ENCODE data around the gene PDE4B.
"Not testable (repeated sequence)": the region's sequence is repeated elsewhere in the genome, so short reads cannot be mapped to it uniquely, and the experiment has no call there.

Gene PDE4B

GRCh38 chr1:66055092-66055491 lies 262.4 kb downstream of the PDE4B start:
- DNase-seq (ENCODE audit: low read depth): no peak

DNA sequence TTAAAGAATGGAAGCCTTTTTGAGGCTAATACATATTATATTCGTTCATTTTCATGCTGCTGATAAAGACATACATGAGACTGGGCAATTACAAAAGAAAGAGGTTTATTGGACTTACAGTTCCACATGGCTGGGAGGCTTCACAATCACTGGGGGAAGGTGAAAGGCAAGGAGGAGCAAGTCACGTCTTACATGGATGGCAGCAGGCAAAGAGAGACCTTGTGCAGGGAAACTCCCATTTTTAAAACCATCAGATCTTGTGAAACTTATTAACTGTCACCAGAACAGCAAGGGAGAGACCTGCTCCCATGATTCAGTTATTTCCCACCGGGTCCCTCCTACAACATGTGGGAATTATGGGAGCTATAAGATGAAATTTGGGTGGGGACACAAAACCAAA lies 264.8 kb downstream of the PDE4B start:
- not testable (repeated sequence) for DNase-seq (ENCODE audit: low read depth)

- DNase-seq (ENCODE audit: low read depth): no peak
Observed at GRCh38 chr1:66058558-66058957, 265.9 kb downstream of the PDE4B start.

- not testable (repeated sequence) for DNase-seq (ENCODE audit: low read depth)
Observed at GRCh38 chr1:66067219-66067618, 274.5 kb downstream of the PDE4B start.

DNA sequence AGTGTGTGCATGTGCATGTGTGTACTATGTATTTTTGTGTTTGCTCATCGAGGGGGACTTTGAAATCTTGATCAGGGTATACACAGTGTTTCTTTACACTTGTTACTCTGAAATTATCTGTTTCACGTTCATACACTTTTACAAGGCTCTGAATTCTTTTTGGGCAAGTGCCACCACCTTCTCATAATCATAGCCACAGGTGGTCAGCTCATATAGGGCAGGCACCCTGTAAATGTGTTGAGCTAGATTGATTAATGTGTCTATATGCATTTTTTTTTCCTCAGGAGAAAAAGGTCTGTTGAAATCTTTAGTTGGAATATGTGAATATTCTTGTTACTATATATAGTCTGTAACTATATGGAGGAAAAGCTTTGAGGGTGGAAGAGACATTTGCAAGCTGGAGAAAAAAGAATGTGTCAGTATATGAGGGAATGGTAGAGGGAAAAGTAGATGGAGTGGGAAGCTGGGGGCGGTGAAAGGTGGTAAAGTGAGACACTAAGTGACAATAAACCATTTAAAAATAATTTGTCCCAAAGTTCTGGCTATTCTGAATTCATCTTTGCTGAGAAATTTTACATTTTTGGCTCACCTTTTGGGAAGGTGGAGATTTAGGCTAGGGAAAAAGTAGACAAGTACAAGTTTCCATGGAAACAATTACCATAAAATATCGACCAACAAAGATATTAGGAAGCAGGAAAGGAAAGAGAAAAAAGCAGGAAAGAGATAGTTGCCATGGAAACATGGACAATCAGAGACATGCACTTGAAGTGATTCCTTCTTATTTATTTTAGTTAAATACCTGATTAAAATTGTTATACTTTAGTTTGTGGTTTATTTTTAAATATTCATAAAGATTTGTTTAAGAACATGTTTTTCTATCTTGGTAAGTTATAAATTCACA lies 277.5 kb downstream of the PDE4B start:
- DNase-seq (ENCODE audit: low read depth): no peak

- DNase-seq (ENCODE audit: low read depth): no peak
Observed at GRCh38 chr1:66073388-66073787, 280.7 kb downstream of the PDE4B start.

DNA sequence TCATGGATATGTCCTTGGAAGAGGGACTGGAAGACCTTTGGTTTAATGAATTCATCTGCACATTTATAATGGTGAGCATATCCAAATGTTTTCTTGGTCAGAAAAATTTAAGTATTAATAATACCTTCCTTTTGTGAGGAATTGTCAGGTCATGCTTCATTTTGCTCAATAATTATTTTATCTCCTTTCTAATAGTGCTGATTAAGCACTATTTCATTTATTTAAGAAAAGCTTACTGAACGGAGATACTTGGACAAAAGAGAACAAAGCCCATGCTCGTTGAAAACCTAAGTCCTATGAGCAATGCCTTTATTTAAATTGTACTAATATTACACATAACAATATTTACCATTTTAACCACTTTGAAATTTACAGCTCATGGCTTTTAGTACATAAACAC lies 281.5 kb downstream of the PDE4B start:
- no peak for DNase-seq (ENCODE audit: low read depth)

- DNase-seq (ENCODE audit: low read depth): no peak
Observed at GRCh38 chr1:66078412-66078811, 285.7 kb downstream of the PDE4B start.

GRCh38 chr1:66083003-66083402 lies 290.3 kb downstream of the PDE4B start:
- no peak for DNase-seq (ENCODE audit: low read depth)

DNA sequence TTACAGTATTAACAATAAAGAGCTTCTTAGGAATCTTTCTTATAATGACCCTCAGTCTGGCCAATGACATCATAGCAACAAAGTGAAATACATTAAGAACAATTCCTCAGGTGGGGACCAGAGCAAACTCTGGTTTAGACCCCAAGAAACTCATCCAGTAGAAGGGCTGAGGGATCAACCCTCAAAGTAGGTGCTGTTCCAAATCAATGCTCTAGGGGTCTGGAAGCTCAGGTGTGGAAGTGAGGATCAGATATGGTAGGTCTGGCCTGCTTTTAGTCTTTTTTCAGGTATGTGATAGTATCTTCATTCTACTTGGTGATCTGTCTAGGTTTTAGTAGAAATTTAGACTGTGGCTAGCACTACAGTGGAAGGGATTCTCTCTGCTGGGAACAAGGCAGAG lies 291.7 kb downstream of the PDE4B start:
- DNase-seq (ENCODE audit: low read depth): no peak

DNA sequence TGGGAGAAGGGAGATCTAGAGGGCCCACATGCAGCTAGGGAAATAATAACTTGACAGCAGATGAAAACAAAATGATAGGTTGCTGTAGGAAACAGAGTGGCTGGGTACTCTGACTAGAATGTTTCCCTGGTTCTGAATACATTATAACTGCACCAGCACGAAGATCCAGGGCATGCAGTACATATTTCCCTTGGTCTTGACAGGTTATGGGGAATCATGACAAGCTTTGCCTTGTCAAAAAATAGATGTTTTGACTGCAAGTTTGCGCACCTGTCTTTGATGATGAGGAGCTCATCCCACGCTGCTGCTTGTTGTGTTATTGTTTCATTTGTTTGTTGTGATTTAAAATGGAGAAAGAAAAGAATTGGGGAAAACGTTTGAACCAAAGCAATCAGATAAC lies 292.9 kb downstream of the PDE4B start:
- no peak for DNase-seq (ENCODE audit: low read depth)

DNA sequence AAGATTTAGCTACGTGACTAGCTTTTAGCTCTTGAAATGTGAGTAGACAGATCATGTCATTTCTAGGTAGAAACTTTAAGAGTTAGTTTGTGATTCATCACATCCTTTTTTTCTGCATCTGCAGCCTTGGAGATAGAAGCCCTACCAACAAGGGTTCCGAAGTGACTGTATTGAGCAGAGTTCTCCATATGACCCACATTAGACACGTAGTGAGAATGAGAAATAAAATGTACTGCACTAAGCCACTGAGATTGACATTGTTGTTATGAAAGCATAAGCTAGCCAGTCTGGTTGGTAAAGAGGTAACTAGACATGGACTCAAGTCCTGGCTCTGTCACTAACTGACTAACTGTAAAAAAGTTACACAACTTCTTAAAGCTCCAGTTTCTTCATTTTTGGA lies 296.1 kb downstream of the PDE4B start:
- DNase-seq (ENCODE audit: low read depth): no peak

DNA sequence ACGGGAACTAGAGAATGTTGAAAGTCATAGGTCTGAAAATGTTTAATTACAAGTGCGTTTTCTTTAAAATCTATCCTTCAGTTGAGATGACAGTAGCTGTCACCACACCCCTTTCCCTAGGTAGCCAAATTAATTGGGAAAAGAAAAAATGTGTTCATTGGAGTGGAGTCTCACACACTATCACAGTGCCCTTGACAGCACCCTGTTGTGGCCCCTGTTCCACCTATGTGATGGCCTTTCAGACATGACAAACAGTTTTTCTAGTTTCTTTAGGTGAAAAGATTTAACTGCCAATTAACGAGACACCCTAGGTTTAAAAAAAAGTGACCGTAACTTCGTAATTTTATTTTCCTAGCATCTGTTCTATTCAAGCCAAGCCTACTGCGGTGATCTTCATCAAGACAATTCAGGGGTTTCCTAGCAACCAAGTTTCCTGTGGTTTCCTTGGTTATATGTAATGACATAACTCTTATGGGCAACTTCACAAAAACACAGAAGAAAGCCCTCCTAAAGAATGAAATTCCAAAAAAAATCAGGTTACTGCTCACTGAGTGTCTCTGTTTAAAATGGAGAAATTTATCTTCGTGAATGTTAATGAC lies 298.3 kb downstream of the PDE4B start:
- DNase-seq (ENCODE audit: low read depth): no peak

GRCh38 chr1:66095190-66095589 lies 302.5 kb downstream of the PDE4B start:
- DNase-seq (ENCODE audit: low read depth): no peak

GRCh38 chr1:66100959-66101358 lies 308.3 kb downstream of the PDE4B start:
- not testable (repeated sequence) for DNase-seq (ENCODE audit: low read depth)

DNA sequence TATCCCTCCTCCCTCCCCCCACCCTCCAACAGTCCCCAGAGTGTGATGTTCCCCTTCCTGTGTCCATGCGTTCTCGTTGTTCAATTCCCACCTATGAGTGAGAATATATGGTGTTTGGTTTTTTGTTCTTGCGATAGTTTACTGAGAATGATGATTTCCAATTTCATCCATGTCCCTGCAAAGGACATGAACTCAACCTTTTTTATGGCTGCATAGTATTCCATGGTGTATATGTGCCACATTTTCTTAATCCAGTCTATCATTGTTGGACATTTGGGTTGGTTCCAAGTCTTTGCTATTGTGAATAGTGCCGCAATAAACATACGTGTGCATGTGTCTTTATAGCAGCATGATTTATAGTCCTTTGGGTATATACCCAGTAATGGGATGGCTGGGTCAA lies 311.4 kb downstream of the PDE4B start:
- DNase-seq (ENCODE audit: low read depth): not testable (repeated sequence)

DNA sequence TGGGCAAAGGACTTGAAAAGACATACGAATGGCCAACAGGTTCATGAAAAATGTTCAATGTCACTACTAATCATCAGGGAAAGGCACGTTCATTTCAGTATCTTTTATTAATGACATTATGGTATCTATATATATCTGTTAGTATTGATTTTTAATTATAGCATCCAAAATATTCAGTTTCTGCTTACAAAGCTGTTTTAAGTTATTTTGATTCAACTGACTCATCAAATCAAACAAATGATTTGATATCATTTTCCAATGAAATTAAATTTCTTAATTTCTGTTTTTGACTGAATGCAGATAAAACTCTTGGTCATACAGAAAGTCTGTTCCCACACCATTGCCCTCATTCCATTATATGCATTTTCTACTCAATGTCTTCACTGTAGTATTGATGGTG lies 315.9 kb downstream of the PDE4B start:
- DNase-seq (ENCODE audit: low read depth): no peak

DNA sequence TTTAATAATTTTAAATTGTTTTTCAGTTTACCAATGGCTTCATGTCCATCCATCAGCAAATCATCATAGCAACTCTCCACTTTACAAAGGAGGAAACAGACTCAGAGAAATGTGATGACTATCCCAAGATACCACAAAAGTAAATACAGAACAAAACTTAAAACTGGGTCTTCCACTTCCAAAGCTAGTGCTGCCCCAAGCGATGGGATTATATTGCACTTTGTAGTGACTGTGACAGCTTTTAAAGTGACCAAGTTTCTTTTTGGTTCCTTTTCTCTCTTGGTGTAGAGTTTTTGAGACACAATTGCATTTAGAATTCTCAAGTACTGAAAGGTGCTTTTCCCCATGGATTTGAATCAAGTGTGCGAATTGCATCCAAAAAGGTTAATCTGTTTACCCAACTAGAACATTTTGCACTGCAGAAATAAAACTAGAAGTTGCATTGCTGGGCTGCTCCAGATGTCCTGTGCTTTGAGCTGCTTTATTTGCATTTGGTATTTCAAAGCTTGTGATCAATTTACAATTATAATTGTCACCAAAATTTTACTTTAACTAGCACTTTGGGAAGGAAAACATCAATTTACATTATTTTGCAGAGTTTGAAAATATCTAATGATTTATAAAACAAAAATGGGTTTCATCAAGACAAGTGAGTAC lies 320.2 kb downstream of the PDE4B start:
- DNase-seq (ENCODE audit: low read depth): no peak

- DNase-seq (ENCODE audit: low read depth): no peak
Observed at GRCh38 chr1:66119148-66119547, 326.5 kb downstream of the PDE4B start.

GRCh38 chr1:66124670-66125069 lies 332.0 kb downstream of the PDE4B start:
- no peak for DNase-seq (ENCODE audit: low read depth)

- not testable (repeated sequence) for DNase-seq (ENCODE audit: low read depth)
Observed at GRCh38 chr1:66128641-66129040, 335.9 kb downstream of the PDE4B start.

DNA sequence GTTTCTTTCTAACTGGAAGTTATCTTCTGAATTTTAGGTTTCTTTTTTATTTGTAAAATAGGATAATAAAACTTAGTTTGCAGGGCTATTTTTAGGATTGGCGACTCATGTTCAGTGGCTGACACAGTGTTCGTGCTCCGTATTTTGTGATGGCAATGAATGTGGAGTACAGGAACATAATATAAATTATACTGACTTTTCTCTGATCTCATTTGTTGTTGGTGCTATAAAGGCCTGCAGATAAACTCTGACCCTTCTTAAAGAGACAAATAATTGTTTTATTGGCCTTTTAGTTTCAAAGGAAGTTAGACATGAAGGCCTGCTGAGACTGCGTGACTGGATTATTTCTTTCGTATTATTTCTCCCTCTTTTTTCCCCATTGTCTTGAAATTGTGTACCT lies 339.6 kb downstream of the PDE4B start:
- no peak for DNase-seq (ENCODE audit: low read depth)

DNA sequence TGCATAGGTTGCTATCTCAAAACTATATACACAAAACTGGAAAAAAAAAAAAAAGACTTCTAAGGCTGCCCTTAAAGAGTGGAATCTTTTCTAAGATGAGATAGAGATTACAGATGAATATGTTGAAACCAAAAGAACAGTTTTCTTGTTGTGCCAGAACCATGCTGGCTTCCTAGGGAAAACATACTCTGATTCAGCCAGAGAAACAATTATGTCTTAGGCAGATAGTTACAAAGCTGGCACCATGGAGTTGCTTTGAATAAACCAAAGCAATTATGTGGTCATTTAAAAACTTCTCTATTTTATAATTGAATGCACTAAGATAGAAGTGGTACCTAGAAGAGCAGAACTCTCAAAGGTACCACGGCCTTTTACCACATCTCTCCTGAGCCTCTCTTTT lies 341.3 kb downstream of the PDE4B start:
- no peak for DNase-seq (ENCODE audit: low read depth)
